ENCODE data around the gene ARSI. TPM values are rescaled to one million over a fixed set of nuclear protein-coding genes. Genes with fewer than 3 reads are reported as not detected.

Gene ARSI
- total RNA-seq, 2 donors from 2014 or later = 0.30 to 0.83 TPM

DNA sequence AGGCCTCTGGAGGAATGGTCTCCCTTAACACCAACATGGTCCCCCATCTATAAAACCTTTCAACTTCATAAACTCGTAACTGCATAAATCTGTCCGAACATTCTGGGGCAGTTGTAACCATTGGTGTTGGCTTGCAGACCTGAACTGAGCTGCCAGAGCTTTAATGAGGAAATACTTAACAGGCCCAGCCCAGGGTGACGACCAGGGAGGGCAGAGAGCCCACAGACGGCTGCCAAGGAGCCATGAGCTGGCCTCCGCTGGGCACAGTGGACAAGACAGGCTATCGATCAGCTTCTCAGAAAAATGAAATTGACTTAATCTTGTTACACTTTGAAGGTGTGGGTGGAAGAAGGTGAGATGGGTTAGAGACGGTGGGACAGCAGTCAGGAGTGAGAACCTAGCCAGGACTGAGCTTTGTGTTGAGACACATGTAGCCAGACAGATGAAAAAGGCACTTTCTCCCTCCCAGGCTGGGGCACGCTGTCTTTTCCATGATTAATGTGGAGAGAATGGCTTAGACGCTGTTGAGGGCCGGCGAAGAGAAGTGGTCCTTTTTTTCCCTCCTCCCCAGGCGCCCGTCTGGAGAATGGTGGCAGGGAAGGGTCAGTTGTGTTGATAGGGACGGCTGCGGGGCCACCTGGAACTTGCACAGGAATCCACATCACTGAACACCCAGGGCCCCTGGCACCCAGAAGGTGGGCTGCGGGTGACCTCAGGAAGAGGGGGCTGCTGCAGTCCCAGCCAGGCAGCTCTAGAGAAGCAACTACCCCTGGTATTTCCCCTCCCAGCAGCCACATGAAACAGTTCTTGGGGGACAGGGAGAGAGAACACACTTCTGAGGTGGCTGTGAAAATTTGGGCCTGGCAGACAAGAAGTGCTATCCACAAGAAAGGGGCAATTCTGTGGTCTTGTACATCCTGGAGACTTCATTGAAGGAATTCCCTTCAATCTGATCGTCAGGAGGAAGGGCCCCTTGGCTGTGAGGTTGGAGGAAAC, 27.5 kb upstream of the ARSI start:
- no peaks in the 10 kb centered on the region for H3K9me3 ChIP-seq
- H3K36me3 ChIP-seq = no peaks in the 10 kb centered on the region
- DNase-seq (ENCODE audit: low spot score) = no peak
- no peak overlapping the region for H3K4me3 ChIP-seq
- H3K27ac ChIP-seq = no peak overlapping the region
- TF ChIP-seq, protein P1, sequence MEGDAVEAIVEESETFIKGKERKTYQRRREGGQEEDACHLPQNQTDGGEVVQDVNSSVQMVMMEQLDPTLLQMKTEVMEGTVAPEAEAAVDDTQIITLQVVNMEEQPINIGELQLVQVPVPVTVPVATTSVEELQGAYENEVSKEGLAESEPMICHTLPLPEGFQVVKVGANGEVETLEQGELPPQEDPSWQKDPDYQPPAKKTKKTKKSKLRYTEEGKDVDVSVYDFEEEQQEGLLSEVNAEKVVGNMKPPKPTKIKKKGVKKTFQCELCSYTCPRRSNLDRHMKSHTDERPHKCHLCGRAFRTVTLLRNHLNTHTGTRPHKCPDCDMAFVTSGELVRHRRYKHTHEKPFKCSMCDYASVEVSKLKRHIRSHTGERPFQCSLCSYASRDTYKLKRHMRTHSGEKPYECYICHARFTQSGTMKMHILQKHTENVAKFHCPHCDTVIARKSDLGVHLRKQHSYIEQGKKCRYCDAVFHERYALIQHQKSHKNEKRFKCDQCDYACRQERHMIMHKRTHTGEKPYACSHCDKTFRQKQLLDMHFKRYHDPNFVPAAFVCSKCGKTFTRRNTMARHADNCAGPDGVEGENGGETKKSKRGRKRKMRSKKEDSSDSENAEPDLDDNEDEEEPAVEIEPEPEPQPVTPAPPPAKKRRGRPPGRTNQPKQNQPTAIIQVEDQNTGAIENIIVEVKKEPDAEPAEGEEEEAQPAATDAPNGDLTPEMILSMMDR (IDR thresholded peaks at IDR 0.05) = no peak
- H3K27me3 ChIP-seq = no peaks in the 10 kb centered on the region
- no peaks in the 10 kb centered on the region for H3K4me1 ChIP-seq

DNA sequence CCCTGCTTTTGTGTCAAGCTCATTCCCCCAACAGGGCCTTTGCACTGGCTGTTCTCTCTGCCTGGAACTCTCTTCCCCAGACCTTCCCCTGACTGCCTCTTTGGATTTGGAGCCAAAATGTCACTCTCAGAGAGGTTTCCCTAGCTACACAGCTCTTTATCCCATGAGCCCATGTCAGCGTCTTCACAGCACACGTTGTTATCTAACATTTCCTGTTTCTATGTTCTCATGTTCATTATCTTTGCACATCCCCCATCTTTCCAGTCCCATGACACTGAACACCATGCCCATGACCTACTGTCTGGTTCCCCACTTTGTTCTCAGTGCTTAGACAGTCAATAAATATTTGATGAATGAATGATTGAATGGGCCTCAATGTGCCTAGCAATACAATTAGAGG, 26.3 kb upstream of the ARSI start:
- Histone ChIP-seq H3K4me3 (no peak overlapping the region), H3K9me3 (no peaks in the 10 kb centered on the region), H3K4me1 (no peaks in the 10 kb centered on the region), H3K27ac (no peak overlapping the region), H3K27me3 (no peaks in the 10 kb centered on the region), H3K36me3 (no peaks in the 10 kb centered on the region)
- no peak for DNase-seq (ENCODE audit: low spot score)
- TF ChIP-seq, protein P1 (IDR thresholded peaks at IDR 0.05) = no peak

DNA sequence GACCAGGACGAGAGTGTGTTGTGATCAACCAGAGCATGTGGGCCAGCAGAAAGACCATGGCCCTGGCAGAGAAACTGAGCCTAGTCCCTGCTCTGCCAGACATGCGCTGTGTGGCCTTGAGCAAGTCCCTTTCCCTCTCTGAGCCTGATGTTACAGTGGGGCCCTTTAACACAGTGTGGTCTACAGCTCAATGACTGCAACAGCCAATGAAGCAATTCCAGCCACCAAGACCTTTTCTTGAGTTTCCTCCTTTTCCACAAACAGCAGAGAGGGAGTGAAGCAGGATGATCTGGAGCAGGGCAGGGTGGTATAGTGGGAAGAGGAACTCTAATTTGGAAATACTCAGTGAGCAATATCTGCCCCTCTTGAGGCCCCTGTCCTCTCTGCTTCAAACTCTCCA, 25.8 kb upstream of the ARSI start:
- Histone ChIP-seq H3K36me3 (no peaks in the 10 kb centered on the region), H3K4me3 (no peak overlapping the region), H3K27ac (no peak overlapping the region), H3K27me3 (no peaks in the 10 kb centered on the region), H3K9me3 (no peaks in the 10 kb centered on the region), H3K4me1 (no peaks in the 10 kb centered on the region)
- no peak for DNase-seq (ENCODE audit: low spot score)
- TF ChIP-seq, protein P1 (IDR thresholded peaks at IDR 0.05) = no peak

DNA sequence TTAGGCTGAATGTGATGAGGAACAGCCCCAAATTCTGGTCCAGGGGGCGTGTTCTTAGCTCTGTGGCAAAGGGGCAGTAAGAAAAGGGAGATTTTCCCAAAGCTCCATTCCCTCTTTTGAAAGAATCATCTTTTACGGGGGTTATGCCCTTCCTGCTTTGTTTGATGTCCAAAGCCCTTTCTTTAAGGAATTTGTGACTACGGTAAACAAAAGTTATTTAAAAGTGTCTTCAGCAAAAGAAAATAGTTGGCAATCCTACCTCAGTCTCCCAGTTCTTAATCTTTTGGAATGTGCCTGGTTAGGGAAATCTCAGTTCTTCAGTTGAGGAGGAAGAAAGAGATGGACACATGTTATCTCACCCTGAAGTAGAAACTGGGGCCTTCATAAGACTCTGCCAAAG, 24.4 kb upstream of the ARSI start:
- Histone ChIP-seq H3K27me3 (no peaks in the 10 kb centered on the region), H3K9me3 (no peaks in the 10 kb centered on the region), H3K4me1 (no peaks in the 10 kb centered on the region), H3K36me3 (no peaks in the 10 kb centered on the region), H3K27ac (no peak overlapping the region), H3K4me3 (no peak overlapping the region)
- TF ChIP-seq, protein P1 (IDR thresholded peaks at IDR 0.05) = no peak
- DNase-seq (ENCODE audit: low spot score) = no peak

DNA sequence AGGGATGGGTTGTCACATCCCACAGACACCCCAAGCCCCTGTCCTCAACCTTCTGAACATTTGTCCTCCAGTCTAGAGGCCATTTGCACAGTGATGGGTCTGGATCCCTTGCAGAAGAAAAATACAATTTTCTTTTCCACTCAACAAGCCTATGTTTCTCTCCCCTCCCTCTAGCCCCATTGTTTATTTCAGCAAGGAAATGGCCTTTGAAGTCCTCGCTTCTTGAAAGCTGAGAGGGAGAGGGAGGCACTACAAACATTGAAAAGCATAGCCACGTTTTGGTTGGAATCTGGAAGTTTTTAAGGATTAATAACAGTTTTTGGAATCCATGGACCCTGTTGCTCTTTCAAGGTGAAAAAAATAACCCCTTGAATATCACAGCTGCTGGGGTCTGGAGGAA, 24.0 kb upstream of the ARSI start:
- TF ChIP-seq, protein P1 (IDR thresholded peaks at IDR 0.05) = no peak
- no peak overlapping the region for H3K4me3 ChIP-seq

More for the DNA sequence above, 24.0 kb upstream of the ARSI start:
- Histone ChIP-seq H3K4me1 (no peaks in the 10 kb centered on the region), H3K36me3 (no peaks in the 10 kb centered on the region), H3K27me3 (no peaks in the 10 kb centered on the region), H3K9me3 (no peaks in the 10 kb centered on the region), H3K27ac (no peak overlapping the region)
- no peak for DNase-seq (ENCODE audit: low spot score)

Data from right atrium auricular region (tissue), 2 donors.